T-cell (primary cell): ENCODE measurements around the gene CEMIP. TPM values are rescaled to one million over a fixed set of nuclear protein-coding genes. Genes with fewer than 3 reads are reported as not detected.
A peak's percentile ranks its signal among the peaks of the same experiment; 100 is the strongest.

Experiments used
- ATAC-seq, 4 experiments: fragments of 200-7000 bp in 3 of 4; fragments of 150-1000 bp in 1 of 4; cut with Tn5 transposase; replicated peaks in 1 of 4; 1 replicate in 3 of 4; 2 replicates in 1 of 4; pipeline ENCODE4 v1.10.0; 2021; ENCODE audit warnings: moderate library complexity in 3 of 4, mild to moderate bottlenecking in 2 of 4, moderate number of reproducible peaks in 1 of 4
- CTCF ChIA-PET, 2 donors: fragments of 300-600 bp; sonication (Branson Sonifier 250); formaldehyde crosslinking; loops; one replicate each; lab custom pipeline; 2022; ENCODE audit warnings: antibody characterized with exemption in 2 of 2; lab: Charles Lee
- POLR2A ChIA-PET, 2 donors: fragments of 300-600 bp; sonication (Branson Sonifier 250); formaldehyde crosslinking; loops; one replicate each; lab custom pipeline; 2022; ENCODE audit warnings: antibody characterized with exemption in 2 of 2; lab: Charles Lee
- DNase-seq, 35 experiments: peaks; one replicate each; pipeline versions ENCODE4 v3.0.0 to v3.0.0-alpha.2; 2013 to 2023
- H3K27ac ChIP-seq: one replicate; pipeline ENCODE4 v1.5.1; 2013; ENCODE audit warnings: low read length
- H3K27me3 ChIP-seq, 2 experiments: replicated peaks in 1 of 2; 1 replicate in 1 of 2; 2 replicates in 1 of 2; pipeline versions ENCODE4 v1.6.1 to v1.7.0; 2013; ENCODE audit warnings: low read length in 1 of 2, mixed read lengths in 1 of 2; ENCODE audit not compliant: control insufficient read depth in 2 of 2, insufficient read depth in 2 of 2; ENCODE audit errors: extremely low read depth in 1 of 2
- H3K36me3 ChIP-seq, 2 donors: 1 replicate in 1 of 2; 2 replicates in 1 of 2; pipeline versions ENCODE4 v1.6.1 to v1.7.0; 2013; ENCODE audit warnings: low read length in 1 of 2; ENCODE audit not compliant: control insufficient read depth in 2 of 2, insufficient read depth in 1 of 2; ENCODE audit errors: extremely low read depth in 1 of 2
- H3K4me1 ChIP-seq, 2 experiments: 1 replicate in 1 of 2; 2 replicates in 1 of 2; pipeline versions ENCODE4 v1.6.1 to v1.7.0; 2013; ENCODE audit warnings: low read length in 2 of 2, mixed read lengths in 1 of 2; ENCODE audit not compliant: insufficient read depth in 2 of 2, control insufficient read depth in 1 of 2; ENCODE audit errors: extremely low read depth in 1 of 2
- H3K4me3 ChIP-seq, 2 donors: 1 replicate in 1 of 2; 2 replicates in 1 of 2; pipeline versions ENCODE4 v1.5.1 to v1.7.0; 2013; ENCODE audit warnings: mild to moderate bottlenecking in 2 of 2, low read length in 1 of 2, moderate library complexity in 1 of 2; ENCODE audit not compliant: control insufficient read depth in 1 of 2; ENCODE audit errors: extremely low read depth in 1 of 2
- H3K9me3 ChIP-seq: 2 replicates; pipeline ENCODE4 v1.7.0; 2013
- H3K27ac Mint-ChIP-seq, 2 donors: one replicate each; pipeline ENCODE4 v1.8.0; 2020 to 2021; ENCODE audit warnings: mild to moderate bottlenecking in 2 of 2, mixed read lengths in 2 of 2
- H3K27me3 Mint-ChIP-seq, 2 donors: one replicate each; pipeline ENCODE4 v1.8.0; 2021 to 2022; ENCODE audit warnings: mixed read lengths in 2 of 2
- H3K36me3 Mint-ChIP-seq: one replicate; pipeline ENCODE4 v1.8.0; 2021; ENCODE audit warnings: mixed read lengths
- H3K4me1 Mint-ChIP-seq, 3 donors: one replicate each; pipeline ENCODE4 v1.8.0; 2020 to 2022; ENCODE audit warnings: mixed read lengths in 3 of 3, mild to moderate bottlenecking in 1 of 3
- H3K4me3 Mint-ChIP-seq, 3 donors: one replicate each; pipeline ENCODE4 v1.8.0; 2020 to 2022; ENCODE audit warnings: mild to moderate bottlenecking in 3 of 3, mixed read lengths in 3 of 3, moderate library complexity in 3 of 3
- H3K9me3 Mint-ChIP-seq, 3 donors: one replicate each; pipeline ENCODE4 v1.8.0; 2020 to 2022; ENCODE audit warnings: mixed read lengths in 3 of 3
- WGBS: methylation state at CpG from one replicate; pipeline ENCODE4 v1.1.5; 2013; ENCODE audit warnings: missing lambda C conversion rate; ENCODE audit not compliant: insufficient coverage; 5-methylcytosine and 5-hydroxymethylcytosine counted together
- total RNA-seq, 35 experiments: library from RNA in 6 of 35; stranded (reverse) in 6 of 35; fragments of 120-200 nt in 1 of 35; gene quantifications; one replicate each; pipeline versions ENCODE4 v1.2.1 to v1.2.4 and lab custom pipeline; 2013 to 2026

CEMIP gene
- total RNA-seq, 5 donors from 2014 or later (not counting 1 experiment from before 2014, with no cell fraction given): 0.63 to 1.2 (median 1.2) TPM; not detected in 2

DNA sequence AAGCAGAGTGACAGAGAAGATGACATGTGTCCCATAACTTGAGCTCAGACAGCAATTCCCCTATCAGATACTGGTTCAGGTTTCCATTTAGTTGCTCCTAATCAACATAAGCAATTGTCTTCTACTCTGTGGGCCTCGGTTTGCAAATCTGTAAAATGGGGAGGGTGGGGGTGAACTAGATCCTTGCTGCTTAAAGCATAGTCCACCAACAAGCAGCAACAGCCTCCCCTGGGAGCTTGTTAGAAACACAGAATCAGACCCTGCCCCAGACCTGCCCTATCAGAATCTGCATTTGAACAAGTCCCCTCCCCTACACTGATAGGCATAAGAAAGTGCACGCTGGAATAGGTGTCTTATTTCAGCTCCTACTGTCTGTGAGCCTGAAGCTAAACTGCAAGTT is 87.8 kb downstream of the CEMIP start:
- no peaks in the 10 kb centered on the region for H3K27me3 Mint-ChIP-seq
- no peak overlapping the region for H3K4me3 ChIP-seq
- H3K4me1 ChIP-seq: no peaks in the 10 kb centered on the region
- H3K27me3 ChIP-seq: no peaks in the 10 kb centered on the region
- POLR2A ChIA-PET: no interaction called here
- H3K36me3 ChIP-seq: no peaks in the 10 kb centered on the region
- DNase-seq: no peak
- CTCF ChIA-PET: interaction anchor here in 1 of 2 donors (0.6 kb wide), 1 partner anchor 389 kb away, joined by 7 read pairs; no protein-coding TSS in a partner anchor
- no peaks in the 10 kb centered on the region for H3K9me3 Mint-ChIP-seq
- no peaks in the 10 kb centered on the region for H3K9me3 ChIP-seq
- H3K4me1 Mint-ChIP-seq: no peaks in the 10 kb centered on the region
- no peak overlapping the region for H3K4me3 Mint-ChIP-seq
- H3K27ac ChIP-seq: no peak overlapping the region
- no peaks in the 10 kb centered on the region for H3K36me3 Mint-ChIP-seq
- 83% methylated on average over 1 of the region's 2 CpGs for WGBS
- H3K27ac Mint-ChIP-seq: no peak overlapping the region
- no peak for ATAC-seq

- Mint-ChIP-seq H3K4me1 (no peaks in the 10 kb centered on the region), H3K4me3 (no peak overlapping the region), H3K27me3 (peaks cover under 1 to 3% of the 10 kb centered on the region in 2 donors), H3K36me3 (no peaks in the 10 kb centered on the region), H3K9me3 (no peaks in the 10 kb centered on the region), H3K27ac (peak overlapping the region in 1 of 2 donors; percentile 51)
- ChIA-PET POLR2A (no interaction called here), CTCF (no interaction called here)
- H3K4me1 ChIP-seq: no peaks in the 10 kb centered on the region
- H3K36me3 ChIP-seq: no peaks in the 10 kb centered on the region
- WGBS: 92% methylated on average over 8 of the region's 8 CpGs
- no peak overlapping the region for H3K4me3 ChIP-seq
- no peak overlapping the region for H3K27ac ChIP-seq
- DNase-seq (no peak), ATAC-seq (no peak)
- H3K27me3 ChIP-seq: peaks cover 0 to 4% of the 10 kb centered on the region in 2 experiments
- no peaks in the 10 kb centered on the region for H3K9me3 ChIP-seq
Measured at GRCh38 chr15:80870366-80870765, 91.2 kb downstream of the CEMIP start.

DNA sequence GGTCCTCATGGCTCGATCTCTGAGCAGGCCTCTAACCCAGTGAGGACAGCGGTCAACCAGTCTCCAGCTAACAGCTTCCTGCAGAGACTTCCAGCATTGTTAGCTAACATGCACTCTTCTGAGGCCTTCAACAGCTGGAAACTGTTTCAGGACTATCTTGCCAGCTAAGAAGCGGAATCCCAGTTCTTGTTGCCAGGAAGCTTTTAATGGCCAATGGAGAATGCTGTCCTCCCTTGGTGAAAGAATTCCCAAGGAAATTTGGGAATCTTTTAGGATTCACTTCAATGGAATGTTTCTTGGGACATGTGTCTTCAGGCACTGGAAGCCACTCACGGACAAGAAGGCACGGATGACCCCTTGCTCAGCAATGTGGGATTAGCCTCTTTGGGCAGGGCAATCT is 91.7 kb downstream of the CEMIP start:
- Mint-ChIP-seq H3K9me3 (no peaks in the 10 kb centered on the region), H3K27me3 (peaks cover 3 to 5% of the 10 kb centered on the region in 2 donors), H3K36me3 (no peaks in the 10 kb centered on the region), H3K4me3 (no peak overlapping the region), H3K4me1 (no peaks in the 10 kb centered on the region), H3K27ac (no peak overlapping the region)
- Histone ChIP-seq H3K36me3 (no peaks in the 10 kb centered on the region), H3K4me3 (no peak overlapping the region), H3K27me3 (peaks cover 0 to 4% of the 10 kb centered on the region in 2 experiments), H3K4me1 (no peaks in the 10 kb centered on the region), H3K27ac (no peak overlapping the region), H3K9me3 (no peaks in the 10 kb centered on the region)
- DNase-seq: no peak
- 90% methylated on average over 4 of the region's 5 CpGs for WGBS
- POLR2A ChIA-PET: no interaction called here
- CTCF ChIA-PET: no interaction called here
- no peak for ATAC-seq

GRCh38 chr15:80871858-80872257 is 92.7 kb downstream of the CEMIP start:
- H3K9me3 ChIP-seq: no peaks in the 10 kb centered on the region
- WGBS: 82% methylated on average over 10 of the region's 12 CpGs
- H3K4me1 Mint-ChIP-seq: no peaks in the 10 kb centered on the region
- no peak overlapping the region for H3K4me3 Mint-ChIP-seq
- H3K36me3 Mint-ChIP-seq: no peaks in the 10 kb centered on the region
- no peak overlapping the region for H3K27ac ChIP-seq
- H3K27ac Mint-ChIP-seq: no peak overlapping the region
- CTCF ChIA-PET: no interaction called here
- POLR2A ChIA-PET: no interaction called here
- no peaks in the 10 kb centered on the region for H3K9me3 Mint-ChIP-seq
- DNase-seq (no peak), ATAC-seq (no peak)
- peaks cover 5 to 9% of the 10 kb centered on the region in 2 donors for H3K27me3 Mint-ChIP-seq
- H3K36me3 ChIP-seq: no peaks in the 10 kb centered on the region
- no peak overlapping the region for H3K4me3 ChIP-seq
- H3K4me1 ChIP-seq: no peaks in the 10 kb centered on the region
- peaks cover 0 to 11% of the 10 kb centered on the region in 2 experiments for H3K27me3 ChIP-seq

- H3K9me3 Mint-ChIP-seq: no peaks in the 10 kb centered on the region
- H3K4me3 Mint-ChIP-seq: no peak overlapping the region
- 86% methylated on average over 6 of the region's 7 CpGs for WGBS
- H3K27me3 Mint-ChIP-seq: peaks cover 11 to 16% of the 10 kb centered on the region in 2 donors
- H3K4me1 Mint-ChIP-seq: no peaks in the 10 kb centered on the region
- DNase-seq: no peak
- ChIA-PET CTCF (no interaction called here), POLR2A (no interaction called here)
- no peaks in the 10 kb centered on the region for H3K9me3 ChIP-seq
- H3K4me1 ChIP-seq: no peaks in the 10 kb centered on the region
- H3K27ac ChIP-seq: no peak overlapping the region
- peaks cover 0 to 14% of the 10 kb centered on the region in 2 experiments for H3K27me3 ChIP-seq
- no peak for ATAC-seq
- H3K4me3 ChIP-seq: no peak overlapping the region
- H3K36me3 ChIP-seq: no peaks in the 10 kb centered on the region
- no peaks in the 10 kb centered on the region for H3K36me3 Mint-ChIP-seq
- H3K27ac Mint-ChIP-seq: no peak overlapping the region
Measured at GRCh38 chr15:80873366-80873952, 94.3 kb downstream of the CEMIP start.

DNA sequence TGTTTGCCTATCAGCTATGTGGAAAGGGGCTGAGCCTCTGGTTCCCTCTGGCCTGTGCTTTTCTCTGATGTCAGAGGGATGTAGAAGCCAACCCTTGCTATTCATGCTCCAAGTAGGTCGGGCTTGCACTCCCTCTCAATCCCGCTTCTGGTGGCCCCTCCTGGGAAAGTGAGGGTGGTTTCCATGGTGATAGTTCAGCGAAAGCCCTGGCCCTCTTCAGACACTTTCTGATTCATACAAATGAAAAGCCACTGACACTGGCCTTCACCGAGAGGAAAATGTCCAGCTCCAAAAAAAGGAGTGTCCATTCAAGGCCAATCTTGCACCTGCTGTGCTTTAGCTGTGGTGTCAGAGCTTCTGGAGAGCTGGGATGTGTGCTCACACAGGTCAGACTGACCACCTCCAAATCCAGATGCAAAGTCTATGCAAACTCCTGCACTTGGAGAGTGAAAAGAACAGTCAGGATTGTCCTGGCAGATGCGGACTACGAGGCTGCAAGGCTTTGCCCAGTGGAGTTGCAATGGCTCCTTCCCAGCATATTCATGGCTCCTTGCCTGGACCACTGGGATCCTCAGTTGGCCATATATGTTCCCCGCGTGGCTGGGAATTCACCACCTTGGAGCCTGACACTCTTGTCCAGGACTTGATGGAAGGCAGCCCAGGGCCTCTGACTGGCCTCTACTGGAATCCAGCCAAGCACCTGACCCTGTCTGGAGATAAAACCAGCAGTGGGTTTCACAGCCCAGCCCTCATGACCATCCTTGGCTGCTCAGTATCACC is 96.6 kb downstream of the CEMIP start:
- Histone ChIP-seq H3K4me1 (no peaks in the 10 kb centered on the region), H3K9me3 (no peaks in the 10 kb centered on the region), H3K36me3 (no peaks in the 10 kb centered on the region), H3K27ac (no peak overlapping the region), H3K27me3 (peaks cover 0 to 17% of the 10 kb centered on the region in 2 experiments), H3K4me3 (no peak overlapping the region)
- no peaks in the 10 kb centered on the region for H3K4me1 Mint-ChIP-seq
- no peak overlapping the region for H3K4me3 Mint-ChIP-seq
- ATAC-seq: no peak
- H3K27me3 Mint-ChIP-seq: peaks cover 11 to 16% of the 10 kb centered on the region in 2 donors
- no peaks in the 10 kb centered on the region for H3K36me3 Mint-ChIP-seq
- WGBS: 78% methylated on average over 5 of the region's 8 CpGs
- CTCF ChIA-PET: no interaction called here
- no peaks in the 10 kb centered on the region for H3K9me3 Mint-ChIP-seq
- DNase-seq: no peak
- no peak overlapping the region for H3K27ac Mint-ChIP-seq
- POLR2A ChIA-PET: no interaction called here
